ENCODE measurements around the gene SLC39A8. TPM values are rescaled to one million over a fixed set of nuclear protein-coding genes. Genes with fewer than 3 reads are reported as not detected.

SLC39A8 gene
- total RNA-seq, 6 experiments from 2014 or later, result 19.4 to 24.7 (median 23.3) TPM

DNA sequence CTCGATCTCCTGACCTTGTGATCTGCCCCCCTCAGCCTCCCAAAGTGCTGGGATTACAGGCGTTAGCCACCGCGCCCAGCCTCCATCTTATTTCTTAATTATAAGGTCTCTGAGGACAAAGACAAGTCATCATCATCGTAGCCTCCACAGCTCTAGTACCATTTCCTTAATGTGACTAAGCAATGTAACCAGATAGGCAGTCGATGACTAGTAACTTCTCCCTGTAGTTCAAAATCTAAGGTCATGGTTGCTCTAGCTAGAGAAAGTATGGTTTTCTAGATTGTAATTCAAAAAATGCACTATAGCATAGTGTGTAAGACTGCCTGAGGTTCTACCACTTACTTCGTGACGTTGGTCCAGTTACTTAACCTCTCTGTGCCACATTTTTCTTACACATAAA, 6.9 kb downstream of the SLC39A8 start:
- 98% methylated on average over 7 of the region's 8 CpGs for WGBS (ENCODE audit: insufficient coverage, low coverage, low lambda C conversion rate, missing lambda C conversion rate)
- intact Hi-C loops (cut with DNase I), result no loop called here
- Histone ChIP-seq H3K4me3 (no peak overlapping the region), H3K27me3 (no peaks in the 10 kb centered on the region), H3K4me1 (no peaks in the 10 kb centered on the region), H3K27ac (no peak overlapping the region), H3K36me3 (no peaks in the 10 kb centered on the region), H3K9me3 (no peaks in the 10 kb centered on the region)
- DNase-seq (no peak), ATAC-seq (no peak)
- no peak for TF ChIP-seq POLR2A (IDR thresholded peaks at IDR 0.05)
- TF ChIP-seq, protein P1, sequence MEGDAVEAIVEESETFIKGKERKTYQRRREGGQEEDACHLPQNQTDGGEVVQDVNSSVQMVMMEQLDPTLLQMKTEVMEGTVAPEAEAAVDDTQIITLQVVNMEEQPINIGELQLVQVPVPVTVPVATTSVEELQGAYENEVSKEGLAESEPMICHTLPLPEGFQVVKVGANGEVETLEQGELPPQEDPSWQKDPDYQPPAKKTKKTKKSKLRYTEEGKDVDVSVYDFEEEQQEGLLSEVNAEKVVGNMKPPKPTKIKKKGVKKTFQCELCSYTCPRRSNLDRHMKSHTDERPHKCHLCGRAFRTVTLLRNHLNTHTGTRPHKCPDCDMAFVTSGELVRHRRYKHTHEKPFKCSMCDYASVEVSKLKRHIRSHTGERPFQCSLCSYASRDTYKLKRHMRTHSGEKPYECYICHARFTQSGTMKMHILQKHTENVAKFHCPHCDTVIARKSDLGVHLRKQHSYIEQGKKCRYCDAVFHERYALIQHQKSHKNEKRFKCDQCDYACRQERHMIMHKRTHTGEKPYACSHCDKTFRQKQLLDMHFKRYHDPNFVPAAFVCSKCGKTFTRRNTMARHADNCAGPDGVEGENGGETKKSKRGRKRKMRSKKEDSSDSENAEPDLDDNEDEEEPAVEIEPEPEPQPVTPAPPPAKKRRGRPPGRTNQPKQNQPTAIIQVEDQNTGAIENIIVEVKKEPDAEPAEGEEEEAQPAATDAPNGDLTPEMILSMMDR (IDR thresholded peaks at IDR 0.05), result no peak

GRCh38 chr4:102335616-102336015, 9.7 kb downstream of the SLC39A8 start:
- Histone ChIP-seq H3K27ac (no peak overlapping the region), H3K4me1 (no peaks in the 10 kb centered on the region), H3K27me3 (no peaks in the 10 kb centered on the region), H3K9me3 (no peaks in the 10 kb centered on the region), H3K4me3 (no peak overlapping the region), H3K36me3 (no peaks in the 10 kb centered on the region)
- DNase-seq, result no peak
- intact Hi-C loops (cut with DNase I), result no loop called here
- no peak for ATAC-seq
- 95% methylated on average over 2 of the region's 2 CpGs for WGBS (ENCODE audit: insufficient coverage, low coverage, low lambda C conversion rate, missing lambda C conversion rate)
- TF ChIP-seq, protein P1 (IDR thresholded peaks at IDR 0.05), result no peak
- TF ChIP-seq POLR2A (IDR thresholded peaks at IDR 0.05), result no peak

DNA sequence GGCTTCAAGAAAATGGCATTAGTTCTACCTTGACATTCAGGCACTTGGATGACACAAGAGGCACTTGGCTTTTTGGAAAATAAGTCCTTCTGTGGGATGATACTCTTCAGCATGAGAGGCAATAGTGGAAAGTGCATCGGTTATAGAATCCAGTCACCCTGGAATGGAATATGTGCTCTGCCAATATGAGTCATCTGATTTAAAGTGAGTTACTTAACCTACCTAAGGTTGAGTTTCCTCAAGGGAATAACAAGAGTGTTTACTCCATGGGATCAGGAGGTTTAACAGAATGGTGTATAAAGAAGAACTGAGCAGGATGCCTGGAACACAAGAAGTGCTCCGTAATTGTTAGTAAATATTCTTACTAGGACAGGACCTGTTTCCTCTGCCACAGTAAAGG, 10.7 kb downstream of the SLC39A8 start:
- no peak overlapping the region for H3K4me3 ChIP-seq
- no peaks in the 10 kb centered on the region for H3K9me3 ChIP-seq
- no peak overlapping the region for H3K27ac ChIP-seq
- ATAC-seq (no peak), DNase-seq (no peak)
- intact Hi-C loops (cut with DNase I), result no loop called here
- H3K27me3 ChIP-seq, result no peaks in the 10 kb centered on the region
- H3K36me3 ChIP-seq, result no peaks in the 10 kb centered on the region
- TF ChIP-seq, protein P1 (IDR thresholded peaks at IDR 0.05), result no peak
- TF ChIP-seq POLR2A (IDR thresholded peaks at IDR 0.05), result no peak
- 86% methylated on average over 2 of the region's 2 CpGs for WGBS (ENCODE audit: insufficient coverage, low coverage, low lambda C conversion rate, missing lambda C conversion rate)
- no peaks in the 10 kb centered on the region for H3K4me1 ChIP-seq

DNA sequence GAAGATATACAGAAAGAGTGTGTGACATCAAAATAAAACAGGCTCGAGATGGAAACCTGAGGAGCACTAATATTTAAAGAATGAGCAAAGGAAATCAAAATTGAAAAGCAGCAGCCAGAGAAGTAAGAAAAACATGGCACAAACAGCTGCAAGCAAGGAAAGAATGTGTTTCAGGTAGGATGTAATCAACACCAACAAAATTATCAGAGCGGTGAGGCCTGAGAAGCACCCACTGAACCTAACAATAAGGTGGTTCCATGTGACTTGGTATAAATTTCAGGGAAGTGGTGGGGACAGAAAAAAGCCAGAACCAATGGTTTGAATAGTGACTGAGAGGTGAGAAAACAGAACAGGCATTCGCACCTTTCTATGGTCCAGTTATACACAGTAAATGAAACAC, 11.5 kb downstream of the SLC39A8 start:
- TF ChIP-seq, protein P1 (IDR thresholded peaks at IDR 0.05), result no peak
- TF ChIP-seq POLR2A (IDR thresholded peaks at IDR 0.05), result no peak
- WGBS (ENCODE audit: insufficient coverage, low coverage, low lambda C conversion rate, missing lambda C conversion rate), result 75% methylated on average over 3 of the region's 3 CpGs
- Histone ChIP-seq H3K27ac (no peak overlapping the region), H3K36me3 (no peaks in the 10 kb centered on the region), H3K4me1 (no peaks in the 10 kb centered on the region), H3K27me3 (no peaks in the 10 kb centered on the region), H3K9me3 (no peaks in the 10 kb centered on the region), H3K4me3 (no peak overlapping the region)
- DNase-seq, result no peak
- no peak for ATAC-seq
- intact Hi-C loops (cut with DNase I), result no loop called here

DNA sequence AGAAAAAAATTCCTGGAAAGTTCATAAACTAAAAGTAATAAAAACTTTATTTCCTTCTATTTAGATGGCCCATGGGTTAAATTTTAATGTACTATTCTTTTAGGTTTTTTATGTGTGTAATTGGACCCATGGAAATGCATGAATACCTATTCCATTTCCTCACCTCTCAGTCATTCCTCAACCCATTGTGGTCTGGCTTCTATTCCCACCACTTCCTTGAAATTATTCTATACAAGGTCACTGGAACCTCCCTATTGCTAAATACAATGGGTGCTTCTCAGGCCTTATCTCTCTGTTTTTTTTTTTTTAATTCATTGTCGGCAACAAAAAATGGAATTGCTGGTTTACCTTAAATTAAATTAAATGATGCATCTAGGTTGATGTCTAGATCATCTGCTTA, 17.2 kb downstream of the SLC39A8 start:
- TF ChIP-seq, protein P1 (IDR thresholded peaks at IDR 0.05), result no peak
- Histone ChIP-seq H3K4me3 (no peak overlapping the region), H3K9me3 (no peaks in the 10 kb centered on the region), H3K36me3 (no peaks in the 10 kb centered on the region), H3K4me1 (peaks cover 0 to 2% (median 0%) of the 10 kb centered on the region in 4 donors), H3K27ac (no peak overlapping the region), H3K27me3 (no peaks in the 10 kb centered on the region)
- ATAC-seq (no peak), DNase-seq (no peak)
- 88% methylated on average over 1 of the region's 1 CpG for WGBS (ENCODE audit: insufficient coverage, low coverage, low lambda C conversion rate, missing lambda C conversion rate)
- intact Hi-C loops (cut with DNase I), result no loop called here

All from right lobe of liver (tissue), 6 donors.